Measurements from ENCODE around the gene USP47.

DNA sequence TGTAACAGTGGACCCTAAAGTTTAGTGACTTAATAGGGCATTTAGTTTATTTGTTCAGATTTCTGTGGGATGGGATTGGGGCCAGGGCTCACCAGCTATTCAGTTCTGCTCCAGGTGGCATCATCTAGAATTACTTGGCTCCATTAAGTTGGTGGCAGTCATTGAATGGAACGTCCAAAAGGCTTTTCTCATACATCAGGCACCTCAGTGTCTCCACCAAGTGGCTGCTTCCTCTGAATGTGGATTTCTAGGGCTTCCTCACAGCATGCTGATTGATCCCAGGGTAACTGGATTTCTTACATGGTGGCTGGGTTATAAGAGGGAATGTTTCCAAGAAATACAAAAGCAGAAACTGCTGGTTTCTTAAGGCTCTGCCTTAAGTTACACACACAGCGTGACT is 34.7 kb downstream of the USP47 start:
- TF ChIP-seq, protein P1, sequence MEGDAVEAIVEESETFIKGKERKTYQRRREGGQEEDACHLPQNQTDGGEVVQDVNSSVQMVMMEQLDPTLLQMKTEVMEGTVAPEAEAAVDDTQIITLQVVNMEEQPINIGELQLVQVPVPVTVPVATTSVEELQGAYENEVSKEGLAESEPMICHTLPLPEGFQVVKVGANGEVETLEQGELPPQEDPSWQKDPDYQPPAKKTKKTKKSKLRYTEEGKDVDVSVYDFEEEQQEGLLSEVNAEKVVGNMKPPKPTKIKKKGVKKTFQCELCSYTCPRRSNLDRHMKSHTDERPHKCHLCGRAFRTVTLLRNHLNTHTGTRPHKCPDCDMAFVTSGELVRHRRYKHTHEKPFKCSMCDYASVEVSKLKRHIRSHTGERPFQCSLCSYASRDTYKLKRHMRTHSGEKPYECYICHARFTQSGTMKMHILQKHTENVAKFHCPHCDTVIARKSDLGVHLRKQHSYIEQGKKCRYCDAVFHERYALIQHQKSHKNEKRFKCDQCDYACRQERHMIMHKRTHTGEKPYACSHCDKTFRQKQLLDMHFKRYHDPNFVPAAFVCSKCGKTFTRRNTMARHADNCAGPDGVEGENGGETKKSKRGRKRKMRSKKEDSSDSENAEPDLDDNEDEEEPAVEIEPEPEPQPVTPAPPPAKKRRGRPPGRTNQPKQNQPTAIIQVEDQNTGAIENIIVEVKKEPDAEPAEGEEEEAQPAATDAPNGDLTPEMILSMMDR (conservative IDR thresholded peaks at IDR 0.05; ENCODE audit: low read depth in 2 of 2): peak; percentile 57 to 68
- TF ChIP-seq POLR2AphosphoS5 (IDR thresholded peaks at IDR 0.05; ENCODE audit: low read depth) (no peak), EZH2 (IDR thresholded peaks at IDR 0.05; ENCODE audit: low read depth, unreplicated experiment) (no peak)
